Common myeloid progenitor, CD34-positive (primary cell): ENCODE measurements around the gene PIM3.
A peak's percentile ranks its signal among the peaks of the same experiment; 100 is the strongest.

Experiments
- CTCF ChIA-PET: fragments of 350-600 bp; sonication (Branson Sonifier 250); formaldehyde crosslinking; loops from one replicate; lab custom pipeline; 2021; ENCODE audit warnings: antibody characterized with exemption; lab: Charles Lee
- POLR2A ChIA-PET: fragments of 350-600 bp; sonication (Branson Sonifier 250); formaldehyde crosslinking; loops from one replicate; lab custom pipeline; 2021; ENCODE audit warnings: antibody characterized with exemption; lab: Charles Lee
- DNase-seq, 3 donors: peaks; one replicate each; pipeline versions ENCODE4 v3.0.0 to v3.0.0-alpha.2; 2013
- H3K27ac ChIP-seq, 2 experiments: 1 replicate in 1 of 2; 2 replicates in 1 of 2; pipeline ENCODE4 v1.7.0; 2013; ENCODE audit warnings: inconsistent platforms in 2 of 2, low read length in 2 of 2, mild to moderate bottlenecking in 2 of 2, low read depth in 1 of 2, moderate library complexity in 1 of 2; ENCODE audit not compliant: severe bottlenecking in 2 of 2, insufficient read depth in 1 of 2, poor library complexity in 1 of 2
- H3K27me3 ChIP-seq, 5 experiments: replicated peaks in 2 of 5; 1 replicate in 3 of 5; 2 replicates in 2 of 5; pipeline versions ENCODE4 v1.6.1 to v1.7.0; 2013; ENCODE audit warnings: low read length in 4 of 5, mild to moderate bottlenecking in 2 of 5, moderate library complexity in 2 of 5, inconsistent platforms in 1 of 5; ENCODE audit not compliant: insufficient read depth in 5 of 5, control insufficient read depth in 4 of 5
- H3K36me3 ChIP-seq, 4 experiments: 1 replicate in 2 of 4; 2 replicates in 2 of 4; pipeline versions ENCODE4 v1.6.1 to v1.7.0; 2013; ENCODE audit warnings: low read length in 3 of 4, control low read depth in 1 of 4, mild to moderate bottlenecking in 1 of 4; ENCODE audit not compliant: control insufficient read depth in 4 of 4, insufficient read depth in 4 of 4
- H3K4me1 ChIP-seq, 4 experiments: 1 replicate in 3 of 4; 2 replicates in 1 of 4; pipeline versions ENCODE4 v1.6.1 to v1.7.1; 2013; ENCODE audit warnings: low read length in 3 of 4, mild to moderate bottlenecking in 3 of 4, control low read depth in 1 of 4, inconsistent platforms in 1 of 4, moderate library complexity in 1 of 4; ENCODE audit not compliant: control insufficient read depth in 4 of 4, insufficient read depth in 4 of 4; ENCODE audit errors: control extremely low read depth in 1 of 4
- H3K4me3 ChIP-seq, 7 experiments: 1 replicate in 4 of 7; 2 replicates in 3 of 7; pipeline versions ENCODE4 v1.5.1 to v1.7.0; 2013; ENCODE audit warnings: mild to moderate bottlenecking in 7 of 7, low read length in 6 of 7, moderate library complexity in 6 of 7, inconsistent platforms in 2 of 7, low read depth in 2 of 7, control low read depth in 1 of 7; ENCODE audit not compliant: insufficient read depth in 4 of 7, control insufficient read depth in 1 of 7; ENCODE audit errors: extremely low read depth in 1 of 7
- H3K9me3 ChIP-seq, 5 experiments: 1 replicate in 4 of 5; 2 replicates in 1 of 5; pipeline versions ENCODE4 v1.6.1 to v1.7.1; 2013; ENCODE audit warnings: low read length in 4 of 5, mild to moderate bottlenecking in 2 of 5, inconsistent platforms in 1 of 5, low read depth in 1 of 5, moderate library complexity in 1 of 5; ENCODE audit not compliant: control insufficient read depth in 4 of 5, insufficient read depth in 2 of 5; ENCODE audit errors: control extremely low read depth in 1 of 5
- WGBS: methylation state at CpG from one replicate; pipeline ENCODE4 v1.1.5; 2013; ENCODE audit not compliant: insufficient coverage; 5-methylcytosine and 5-hydroxymethylcytosine counted together

PIM3 gene

DNA sequence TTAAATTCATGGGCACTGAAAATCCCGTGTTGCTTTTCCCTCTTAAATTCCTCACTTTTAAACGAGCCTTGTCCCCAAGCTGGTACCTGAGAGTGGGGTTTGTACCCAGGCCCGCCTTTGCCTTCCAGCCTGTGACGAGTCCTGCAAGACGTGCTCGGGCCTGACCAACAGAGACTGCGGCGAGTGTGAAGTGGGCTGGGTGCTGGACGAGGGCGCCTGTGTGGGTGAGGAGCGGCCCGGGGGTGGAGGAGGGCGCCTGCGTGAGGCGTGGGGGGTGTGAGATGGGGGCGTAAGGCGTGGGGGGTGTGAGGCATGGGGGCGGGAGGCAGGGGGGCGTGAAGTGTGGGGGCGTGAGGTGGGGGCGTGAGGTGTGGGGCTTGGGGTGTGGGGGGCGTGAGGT, 38.1 kb upstream of the PIM3 start:
- ChIA-PET CTCF (interaction anchor here (1.3 kb wide), 1 partner anchor 32 kb away, joined by 5 read pairs; no protein-coding TSS in a partner anchor), POLR2A (no interaction called here)
- H3K9me3 ChIP-seq, result no peaks in the 10 kb centered on the region
- H3K4me1 ChIP-seq, result peaks cover 12 to 49% (median 40%) of the 10 kb centered on the region in 4 experiments
- WGBS, result 100% methylated on average over 2 of the region's 22 CpGs
- no peak overlapping the region for H3K4me3 ChIP-seq
- DNase-seq, result no peak
- peaks cover 0 to 22% (median 0%) of the 10 kb centered on the region in 4 experiments for H3K36me3 ChIP-seq
- H3K27ac ChIP-seq, result no peak overlapping the region
- no peaks in the 10 kb centered on the region for H3K27me3 ChIP-seq

GRCh38 chr22:49922926-49923325, 37.6 kb upstream of the PIM3 start:
- Histone ChIP-seq H3K36me3 (peaks cover 0 to 22% (median 0%) of the 10 kb centered on the region in 4 experiments), H3K4me1 (peaks cover 10 to 45% (median 38%) of the 10 kb centered on the region in 4 experiments), H3K4me3 (no peak overlapping the region), H3K27me3 (no peaks in the 10 kb centered on the region), H3K9me3 (no peaks in the 10 kb centered on the region), H3K27ac (no peak overlapping the region)
- POLR2A ChIA-PET, result no interaction called here
- CTCF ChIA-PET, result no interaction called here
- WGBS, result 92% methylated on average over 13 of the region's 25 CpGs
- DNase-seq, result no peak

GRCh38 chr22:49923445-49923844, 37.1 kb upstream of the PIM3 start:
- peak in 1 of 3 donors; percentile 58 for DNase-seq
- ChIA-PET POLR2A (no interaction called here), CTCF (no interaction called here)
- Histone ChIP-seq H3K27ac (no peak overlapping the region), H3K27me3 (no peaks in the 10 kb centered on the region), H3K36me3 (peaks cover 0 to 22% (median 0%) of the 10 kb centered on the region in 4 experiments), H3K9me3 (no peaks in the 10 kb centered on the region), H3K4me3 (no peak overlapping the region), H3K4me1 (peaks cover 10 to 44% (median 37%) of the 10 kb centered on the region in 4 experiments)
- WGBS, result 89% methylated on average over 12 of the region's 16 CpGs

GRCh38 chr22:49924113-49924833, 36.3 kb upstream of the PIM3 start:
- H3K4me1 ChIP-seq, result peaks cover 10 to 40% (median 37%) of the 10 kb centered on the region in 4 experiments
- H3K9me3 ChIP-seq, result no peaks in the 10 kb centered on the region
- peaks cover 0 to 22% (median 0%) of the 10 kb centered on the region in 4 experiments for H3K36me3 ChIP-seq
- H3K27me3 ChIP-seq, result no peaks in the 10 kb centered on the region
- peak overlapping the region in 1 of 7 experiments; percentile 11 for H3K4me3 ChIP-seq
- no peak overlapping the region for H3K27ac ChIP-seq
- 97% methylated on average over 30 of the region's 31 CpGs for WGBS
- CTCF ChIA-PET, result interaction anchor here (0.9 to 2.1 kb wide), 2 partner anchors 104 to 106 kb away, joined by 3 to 11 read pairs; no protein-coding TSS in a partner anchor
- DNase-seq, result no peak
- POLR2A ChIA-PET, result interaction anchor here (0.6 kb wide), 1 partner anchor 396 kb away, joined by 3 read pairs; no protein-coding TSS in a partner anchor

DNA sequence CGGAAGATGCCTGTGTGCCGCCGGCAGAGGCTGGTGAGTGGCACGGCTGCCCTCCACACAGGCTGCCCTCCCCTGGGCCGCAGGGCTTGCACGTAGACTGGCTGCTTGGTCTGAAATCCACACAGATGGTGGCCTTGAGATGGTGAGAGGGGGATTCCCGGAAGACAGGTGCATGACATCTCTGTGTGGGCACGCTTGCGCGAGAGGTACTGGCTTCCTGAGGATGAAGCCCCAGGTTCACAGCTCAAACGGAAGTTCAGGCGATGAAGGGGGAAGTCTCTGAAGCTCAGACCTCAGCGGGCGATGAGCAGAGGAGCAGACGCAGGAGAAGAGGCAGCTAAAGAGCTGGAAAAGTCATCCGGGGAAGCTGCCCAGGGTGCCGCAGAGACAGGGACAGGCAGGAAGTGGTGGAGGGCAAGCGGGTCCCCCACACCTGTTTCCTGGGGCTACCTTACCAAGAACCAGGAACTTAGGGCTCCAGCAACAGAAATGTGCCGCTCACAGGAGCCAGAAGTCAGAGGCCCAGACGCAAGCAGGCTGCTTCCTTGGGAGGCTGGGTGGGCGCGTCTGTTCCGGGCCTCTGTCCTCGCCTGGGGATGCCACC, 34.9 kb upstream of the PIM3 start:
- H3K4me1 ChIP-seq, result peaks cover 10 to 47% (median 44%) of the 10 kb centered on the region in 4 experiments
- WGBS, result 9% methylated on average over 24 of the region's 24 CpGs
- H3K27me3 ChIP-seq, result no peaks in the 10 kb centered on the region
- peak; percentile 61 to 92 (median 91) for DNase-seq
- peak overlapping the region in 4 of 7 experiments; percentile 17 to 43 (median 39) for H3K4me3 ChIP-seq
- peak overlapping the region in 1 of 2 experiments; percentile 27 for H3K27ac ChIP-seq
- no peaks in the 10 kb centered on the region for H3K9me3 ChIP-seq
- peaks cover 0 to 13% (median 0%) of the 10 kb centered on the region in 4 experiments for H3K36me3 ChIP-seq
- POLR2A ChIA-PET, result interaction anchor here (0.6 to 1.0 kb wide), 3 partner anchors 8 to 327 kb away, joined by 3 read pairs; no protein-coding TSS in a partner anchor
- CTCF ChIA-PET, result interaction anchor here (1.3 to 2.1 kb wide), 3 partner anchors 58 to 105 kb away, joined by 3 to 11 read pairs (median 3); no protein-coding TSS in a partner anchor

GRCh38 chr22:49926916-49927315, 33.7 kb upstream of the PIM3 start:
- H3K4me1 ChIP-seq, result peaks cover 18 to 59% (median 57%) of the 10 kb centered on the region in 4 experiments
- WGBS, result 94% methylated on average over 15 of the region's 18 CpGs
- H3K27me3 ChIP-seq, result no peaks in the 10 kb centered on the region
- ChIA-PET CTCF (interaction anchor here (1.4 kb wide), 1 partner anchor 104 kb away, joined by 4 read pairs; no protein-coding TSS in a partner anchor), POLR2A (interaction anchor here (0.6 kb wide), 1 partner anchor 264 kb away, joined by 4 read pairs; no protein-coding TSS in a partner anchor)
- DNase-seq, result no peak
- no peaks in the 10 kb centered on the region for H3K9me3 ChIP-seq
- H3K4me3 ChIP-seq, result no peak overlapping the region
- H3K36me3 ChIP-seq, result peaks cover 0 to under 1% (median 0%) of the 10 kb centered on the region in 4 experiments
- H3K27ac ChIP-seq, result no peak overlapping the region
